Mesenchymal stem cell (in vitro differentiated cells and primary cell): Measurements from ENCODE around the gene MRLN.
"Not testable (repeated sequence)": the region's sequence is repeated elsewhere in the genome, so short reads cannot be mapped to it uniquely, and the experiment has no call there.

Experiments
- DNase-seq: peaks from one replicate; pipeline ENCODE4 v3.0.0-alpha.2; 2013
- H2AFZ ChIP-seq: one replicate; pipeline ENCODE4 v1.6.1; 2013; ENCODE audit warnings: low read depth, mild to moderate bottlenecking, control low read depth, inconsistent platforms, low read length, moderate library complexity
- H2AK5ac ChIP-seq: 2 replicates; pipeline ENCODE4 v1.6.1; 2013; ENCODE audit warnings: low read length, moderate library complexity, mild to moderate bottlenecking, inconsistent platforms; ENCODE audit not compliant: severe bottlenecking
- H2BK120ac ChIP-seq: one replicate; pipeline ENCODE4 v1.6.1; 2013; ENCODE audit warnings: low read depth, mild to moderate bottlenecking, inconsistent platforms, low read length, moderate library complexity
- H2BK12ac ChIP-seq, 2 experiments: one replicate each; pipeline ENCODE4 v1.6.1; 2013; ENCODE audit warnings: inconsistent platforms in 2 of 2, low read length in 2 of 2, mild to moderate bottlenecking in 2 of 2, moderate library complexity in 2 of 2, control low read depth in 1 of 2
- H2BK15ac ChIP-seq: one replicate; pipeline ENCODE4 v1.6.1; 2013; ENCODE audit warnings: mild to moderate bottlenecking, low read depth, inconsistent platforms; ENCODE audit not compliant: poor library complexity, severe bottlenecking
- H2BK5ac ChIP-seq: 2 replicates; pipeline ENCODE4 v1.6.1; 2013; ENCODE audit warnings: low read depth, mild to moderate bottlenecking, low read length, control low read depth, inconsistent platforms; ENCODE audit not compliant: poor library complexity, severe bottlenecking
- H3K14ac ChIP-seq, 2 experiments: one replicate each; pipeline ENCODE4 v1.6.1; 2013; ENCODE audit warnings: inconsistent platforms in 2 of 2, low read length in 2 of 2, control low read depth in 1 of 2, mild to moderate bottlenecking in 1 of 2, moderate library complexity in 1 of 2
- H3K18ac ChIP-seq, 2 experiments: one replicate each; pipeline ENCODE4 v1.6.1; 2013; ENCODE audit warnings: inconsistent platforms in 2 of 2, low read length in 2 of 2, control low read depth in 1 of 2, low read depth in 1 of 2, mild to moderate bottlenecking in 1 of 2
- H3K23ac ChIP-seq, 2 experiments: one replicate each; pipeline ENCODE4 v1.6.1; 2013; ENCODE audit warnings: inconsistent platforms in 2 of 2, low read length in 2 of 2, mild to moderate bottlenecking in 2 of 2, moderate library complexity in 2 of 2, control low read depth in 1 of 2
- H3K27ac ChIP-seq: 2 replicates; pipeline ENCODE4 v1.5.1; 2013; ENCODE audit warnings: mild to moderate bottlenecking, moderate library complexity, low read length, control low read depth, inconsistent platforms; ENCODE audit not compliant: poor library complexity, severe bottlenecking
- H3K27me3 ChIP-seq, 2 experiments: 2 replicates each; pipeline versions ENCODE4 v1.6.1 to v1.7.0; 2013; ENCODE audit warnings: low read length in 2 of 2, mild to moderate bottlenecking in 2 of 2, moderate library complexity in 2 of 2, control low read depth in 1 of 2, inconsistent platforms in 1 of 2; ENCODE audit not compliant: control insufficient read depth in 1 of 2, insufficient read depth in 1 of 2
- H3K36me3 ChIP-seq, 2 experiments: 2 replicates each; pipeline versions ENCODE4 v1.6.1 to v1.7.0; 2013; ENCODE audit warnings: low read length in 2 of 2, control low read depth in 1 of 2, inconsistent platforms in 1 of 2, low read depth in 1 of 2, mild to moderate bottlenecking in 1 of 2; ENCODE audit not compliant: insufficient read depth in 2 of 2, control insufficient read depth in 1 of 2
- H3K4ac ChIP-seq, 2 experiments: one replicate each; pipeline ENCODE4 v1.6.1; 2013; ENCODE audit warnings: inconsistent platforms in 2 of 2, low read length in 2 of 2, mild to moderate bottlenecking in 2 of 2, moderate library complexity in 2 of 2, control low read depth in 1 of 2, low read depth in 1 of 2
- H3K4me1 ChIP-seq: 2 replicates; pipeline ENCODE4 v1.6.1; 2013; ENCODE audit warnings: low read depth, low read length, control low read depth; ENCODE audit not compliant: control insufficient read depth, insufficient read depth
- H3K4me2 ChIP-seq: 2 replicates; pipeline ENCODE4 v1.6.1; 2013; ENCODE audit warnings: low read length, mild to moderate bottlenecking, inconsistent platforms; ENCODE audit not compliant: poor library complexity, severe bottlenecking
- H3K4me3 ChIP-seq, 2 experiments: 2 replicates each; pipeline versions ENCODE4 v1.5.1 to v1.7.0; 2013; ENCODE audit warnings: low read length in 2 of 2, mild to moderate bottlenecking in 2 of 2, control low read depth in 1 of 2, low read depth in 1 of 2; ENCODE audit not compliant: insufficient read depth in 1 of 2
- H3K79me1 ChIP-seq: replicated peaks from 2 replicates; pipeline ENCODE4 v1.6.1; 2013; ENCODE audit warnings: mild to moderate bottlenecking, control low read depth, low read length, inconsistent platforms; ENCODE audit not compliant: poor library complexity, severe bottlenecking
- H3K9ac ChIP-seq: 2 replicates; pipeline ENCODE4 v1.7.0; 2013; ENCODE audit warnings: mild to moderate bottlenecking, low read length, moderate library complexity
- H3K9me3 ChIP-seq: 2 replicates; pipeline ENCODE4 v1.7.0; 2013; ENCODE audit warnings: mild to moderate bottlenecking, low read length; ENCODE audit not compliant: control insufficient read depth
- H4K8ac ChIP-seq: one replicate; pipeline ENCODE4 v1.6.1; 2013; ENCODE audit warnings: inconsistent platforms, mild to moderate bottlenecking, low read length, moderate library complexity
- H4K91ac ChIP-seq: one replicate; pipeline ENCODE4 v1.6.1; 2013; ENCODE audit warnings: mild to moderate bottlenecking, low read length, inconsistent platforms
- WGBS: methylation state at CpG from one replicate; pipeline ENCODE4 v1.1.7; 2013; ENCODE audit warnings: mixed read lengths; 5-methylcytosine and 5-hydroxymethylcytosine counted together

MRLN gene

GRCh38 chr10:59792812-59793211, 39.6 kb upstream of the MRLN start:
- WGBS: over 99% methylated on average over 7 of the region's 13 CpGs
- H2BK12ac ChIP-seq: no peak overlapping the region
- H3K23ac ChIP-seq: no peak overlapping the region
- H2BK5ac ChIP-seq: no peak overlapping the region
- no peak overlapping the region for H3K27ac ChIP-seq
- no peak overlapping the region for H3K4me2 ChIP-seq
- H4K91ac ChIP-seq: no peak overlapping the region
- H3K9ac ChIP-seq: no peak overlapping the region
- no peak overlapping the region for H3K4ac ChIP-seq
- H3K27me3 ChIP-seq: no peaks in the 10 kb centered on the region
- H3K4me3 ChIP-seq: no peak overlapping the region
- DNase-seq: no peak
- H2AFZ ChIP-seq: no peak overlapping the region
- peaks cover 14 to 65% of the 10 kb centered on the region in 2 experiments for H3K36me3 ChIP-seq
- H2BK120ac ChIP-seq: no peak overlapping the region
- no peak overlapping the region for H3K14ac ChIP-seq
- H2BK15ac ChIP-seq: no peak overlapping the region
- H3K9me3 ChIP-seq: no peaks in the 10 kb centered on the region
- H3K4me1 ChIP-seq: peaks cover 7% of the 10 kb centered on the region
- H3K79me1 ChIP-seq: peaks cover 3% of the 10 kb centered on the region
- H2AK5ac ChIP-seq: no peak overlapping the region
- no peak overlapping the region for H4K8ac ChIP-seq
- no peak overlapping the region for H3K18ac ChIP-seq

GRCh38 chr10:59791601-59792000, 38.3 kb upstream of the MRLN start:
- Histone ChIP-seq H3K36me3 (peaks cover 13 to 56% of the 10 kb centered on the region in 2 experiments), H3K4me3 (no peak overlapping the region), H3K4me1 (peaks cover 7% of the 10 kb centered on the region), H2BK12ac (no peak overlapping the region), H3K14ac (no peak overlapping the region), H3K9me3 (no peaks in the 10 kb centered on the region), H3K23ac (no peak overlapping the region), H4K91ac (no peak overlapping the region), H3K4ac (no peak overlapping the region), H2BK5ac (no peak overlapping the region), H3K27ac (no peak overlapping the region), H2BK120ac (no peak overlapping the region), H4K8ac (no peak overlapping the region), H3K18ac (no peak overlapping the region), H2BK15ac (no peak overlapping the region), H3K27me3 (no peaks in the 10 kb centered on the region), H3K9ac (no peak overlapping the region), H2AK5ac (no peak overlapping the region), H3K79me1 (peaks cover 2% of the 10 kb centered on the region), H3K4me2 (no peak overlapping the region), H2AFZ (no peak overlapping the region)
- no peak for DNase-seq
- no CpG with 5 or more reads among the region's 2 CpGs for WGBS

GRCh38 chr10:59790080-59790479, 36.8 kb upstream of the MRLN start:
- H3K36me3 ChIP-seq: peaks cover 13 to 51% of the 10 kb centered on the region in 2 experiments
- not testable (repeated sequence) for H3K4me2 ChIP-seq, H4K91ac ChIP-seq, H3K27ac ChIP-seq, H2BK5ac ChIP-seq, H3K4me3 ChIP-seq, H3K18ac ChIP-seq, H2BK120ac ChIP-seq, H3K9me3 ChIP-seq, H3K27me3 ChIP-seq, H2AFZ ChIP-seq, H2AK5ac ChIP-seq, H3K9ac ChIP-seq, DNase-seq, H3K23ac ChIP-seq, H3K14ac ChIP-seq, H3K79me1 ChIP-seq, H3K4me1 ChIP-seq, H3K4ac ChIP-seq, H2BK12ac ChIP-seq, H2BK15ac ChIP-seq, H4K8ac ChIP-seq
- WGBS: 0% methylated on average over 1 of the region's 2 CpGs

- H3K27ac ChIP-seq, H3K27me3 ChIP-seq, H3K4me1 ChIP-seq, H3K4me3 ChIP-seq, H3K14ac ChIP-seq, H4K91ac ChIP-seq, H2AK5ac ChIP-seq, H3K4ac ChIP-seq, DNase-seq, H3K4me2 ChIP-seq, H2BK120ac ChIP-seq, H3K9me3 ChIP-seq, H2BK5ac ChIP-seq, H3K79me1 ChIP-seq, H2BK12ac ChIP-seq, H3K18ac ChIP-seq, H3K9ac ChIP-seq, H2BK15ac ChIP-seq, H3K23ac ChIP-seq, H2AFZ ChIP-seq, H4K8ac ChIP-seq: not testable (repeated sequence)
- H3K36me3 ChIP-seq: peaks cover 13 to 41% of the 10 kb centered on the region in 2 experiments
- 100% methylated on average over 5 of the region's 5 CpGs for WGBS
These were observed 35.7 kb upstream of the MRLN start for GRCh38 chr10:59788914-59789313.
